Trophoblast cell (in vitro differentiated cells and primary cell): ENCODE measurements around the gene FAM43A.

Experiments
- DNase-seq, 2 donors: peaks; one replicate each; pipeline ENCODE4 v3.0.0-alpha.2; 2016
- H2AFZ ChIP-seq: 2 replicates; pipeline ENCODE4 v1.6.1; 2013; ENCODE audit warnings: low read length, moderate library complexity, mild to moderate bottlenecking; ENCODE audit not compliant: insufficient read depth, poor library complexity
- H2AK5ac ChIP-seq: 2 replicates; pipeline ENCODE4 v1.6.1; 2013; ENCODE audit warnings: mild to moderate bottlenecking, low read length
- H2BK120ac ChIP-seq: 2 replicates; pipeline ENCODE4 v1.6.1; 2013; ENCODE audit warnings: low read length, mild to moderate bottlenecking, moderate library complexity; ENCODE audit not compliant: insufficient read depth, poor library complexity
- H2BK12ac ChIP-seq: 2 replicates; pipeline ENCODE4 v1.6.1; 2013; ENCODE audit warnings: mild to moderate bottlenecking, low read length, moderate library complexity
- H2BK5ac ChIP-seq: 2 replicates; pipeline ENCODE4 v1.6.1; 2013; ENCODE audit warnings: low read length, low read depth, moderate library complexity, mild to moderate bottlenecking; ENCODE audit not compliant: poor library complexity
- H3K14ac ChIP-seq: 2 replicates; pipeline ENCODE4 v1.6.1; 2013; ENCODE audit warnings: mild to moderate bottlenecking, low read length
- H3K18ac ChIP-seq: 2 replicates; pipeline ENCODE4 v1.6.1; 2013; ENCODE audit warnings: mild to moderate bottlenecking, low read length
- H3K23ac ChIP-seq: 2 replicates; pipeline ENCODE4 v1.6.1; 2013; ENCODE audit warnings: low read length
- H3K27ac ChIP-seq: 2 replicates; pipeline ENCODE4 v1.5.1; 2013; ENCODE audit warnings: low read depth, mild to moderate bottlenecking, inconsistent platforms, low read length, moderate library complexity
- H3K27me3 ChIP-seq: 2 replicates; pipeline ENCODE4 v1.6.1; 2013; ENCODE audit warnings: inconsistent platforms, mild to moderate bottlenecking, low read length, moderate library complexity; ENCODE audit not compliant: insufficient read depth
- H3K36me3 ChIP-seq, 2 experiments: 1 replicate in 1 of 2; 2 replicates in 1 of 2; pipeline ENCODE4 v1.6.1; 2013; ENCODE audit warnings: low read length in 2 of 2, mild to moderate bottlenecking in 2 of 2, moderate library complexity in 1 of 2; ENCODE audit not compliant: insufficient read depth in 2 of 2, control insufficient read depth in 1 of 2
- H3K4ac ChIP-seq: 2 replicates; pipeline ENCODE4 v1.6.1; 2013; ENCODE audit warnings: low read depth, mild to moderate bottlenecking, low read length, moderate library complexity
- H3K4me1 ChIP-seq, 2 experiments: 1 replicate in 1 of 2; 2 replicates in 1 of 2; pipeline ENCODE4 v1.6.1; 2013; ENCODE audit warnings: low read length in 2 of 2, mild to moderate bottlenecking in 2 of 2, moderate library complexity in 1 of 2; ENCODE audit not compliant: insufficient read depth in 2 of 2, control insufficient read depth in 1 of 2
- H3K4me2 ChIP-seq: 2 replicates; pipeline ENCODE4 v1.6.1; 2013; ENCODE audit warnings: inconsistent platforms, mild to moderate bottlenecking, low read length, moderate library complexity
- H3K4me3 ChIP-seq: 2 replicates; pipeline ENCODE4 v1.5.1; 2013; ENCODE audit warnings: mild to moderate bottlenecking, low read depth, low read length, inconsistent platforms
- H3K79me1 ChIP-seq: one replicate; pipeline ENCODE4 v1.6.1; 2013; ENCODE audit warnings: low read length
- H3K79me2 ChIP-seq: 2 replicates; pipeline ENCODE4 v1.6.1; 2013; ENCODE audit warnings: low read length, mild to moderate bottlenecking; ENCODE audit not compliant: control insufficient read depth, insufficient read depth, poor library complexity
- H3K9ac ChIP-seq: 2 replicates; pipeline ENCODE4 v1.6.1; 2013; ENCODE audit warnings: mild to moderate bottlenecking, low read length
- H3K9me3 ChIP-seq: 2 replicates; pipeline ENCODE4 v1.6.1; 2013; ENCODE audit warnings: low read depth, mild to moderate bottlenecking, control low read depth, inconsistent platforms, low read length; ENCODE audit not compliant: insufficient read depth
- H4K12ac ChIP-seq: 2 replicates; pipeline ENCODE4 v1.6.1; 2013; ENCODE audit warnings: low read depth, mild to moderate bottlenecking, low read length, moderate library complexity
- H4K8ac ChIP-seq: 2 replicates; pipeline ENCODE4 v1.6.1; 2013; ENCODE audit warnings: low read depth, mild to moderate bottlenecking, low read length, moderate library complexity
- H4K91ac ChIP-seq: one replicate; pipeline ENCODE4 v1.6.1; 2013; ENCODE audit warnings: low read depth, mild to moderate bottlenecking, low read length, moderate library complexity
- WGBS: extraction: QIAGEN DNeasy Blood & Tissue Kit; methylation state at CpG from one replicate; pipeline ENCODE4 v1.1.7; 2013; ENCODE audit warnings: missing lambda C conversion rate; ENCODE audit not compliant: insufficient read length, insufficient coverage; ENCODE audit errors: extremely low coverage; 5-methylcytosine and 5-hydroxymethylcytosine counted together

FAM43A gene

GRCh38 chr3:194702545-194702944 is 16.9 kb downstream of the FAM43A start:
- Histone ChIP-seq H2AK5ac (no peak overlapping the region), H3K14ac (no peak overlapping the region), H2BK12ac (no peak overlapping the region), H3K4me3 (no peak overlapping the region), H3K9me3 (no peaks in the 10 kb centered on the region), H3K27me3 (no peaks in the 10 kb centered on the region), H3K27ac (no peak overlapping the region), H2AFZ (no peak overlapping the region), H3K79me2 (no peaks in the 10 kb centered on the region), H3K4me1 (peaks cover 16% of the 10 kb centered on the region in 2 experiments), H4K8ac (no peak overlapping the region), H4K91ac (no peak overlapping the region), H3K23ac (no peak overlapping the region), H3K36me3 (no peaks in the 10 kb centered on the region), H3K9ac (no peak overlapping the region), H2BK120ac (no peak overlapping the region), H3K18ac (no peak overlapping the region), H4K12ac (no peak overlapping the region), H3K4me2 (no peak overlapping the region), H2BK5ac (no peak overlapping the region), H3K4ac (no peak overlapping the region), H3K79me1 (peaks cover 4% of the 10 kb centered on the region)
- no CpG with 5 or more reads among the region's 9 CpGs for WGBS
- DNase-seq = no peak

DNA sequence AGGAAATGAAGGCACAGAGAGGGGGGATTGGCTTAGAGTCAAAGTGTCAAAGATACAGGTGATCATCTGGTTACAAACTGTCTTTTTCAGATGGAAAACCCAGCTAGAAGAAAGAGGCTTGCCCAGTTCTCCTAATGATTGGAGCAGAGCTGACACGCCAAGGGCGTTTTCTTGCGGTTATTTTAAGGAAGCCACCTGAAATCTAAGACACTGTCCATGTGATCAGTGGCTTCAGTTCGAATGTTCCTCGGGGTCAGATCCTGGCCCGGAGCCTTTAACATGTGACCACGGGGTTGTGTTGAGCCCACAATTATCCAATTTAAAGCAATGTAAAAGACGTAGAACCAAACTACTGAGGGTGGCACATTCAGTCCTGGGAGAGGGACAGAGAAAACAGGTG is 19.5 kb downstream of the FAM43A start:
- no peak overlapping the region for H3K27ac ChIP-seq
- no peak overlapping the region for H3K4me3 ChIP-seq

DNA sequence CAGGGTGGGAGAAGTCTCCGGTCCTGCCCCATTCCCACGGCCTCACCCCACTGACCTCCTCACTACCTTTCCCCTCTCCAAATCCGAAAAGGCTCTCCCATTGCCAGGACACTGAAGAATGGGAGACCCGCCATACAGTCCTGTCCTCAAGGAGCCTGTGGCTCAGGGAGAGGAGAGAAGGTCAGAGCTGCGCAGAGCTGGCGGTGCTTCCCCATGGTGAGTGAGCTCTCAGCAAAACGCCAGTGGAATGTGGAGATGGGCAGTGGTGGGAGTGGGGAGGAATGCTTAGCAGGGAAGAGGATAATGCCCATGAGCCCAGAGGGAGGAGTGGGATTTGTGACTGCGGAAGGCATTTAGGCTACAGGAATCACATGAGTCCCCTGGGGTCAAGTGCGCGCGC is 20.1 kb downstream of the FAM43A start:
- H3K79me1 ChIP-seq = peaks cover 4% of the 10 kb centered on the region
- no peaks in the 10 kb centered on the region for H3K27me3 ChIP-seq
- H4K91ac ChIP-seq = peak overlapping the region; percentile 31
- no peak overlapping the region for H4K8ac ChIP-seq
- no peaks in the 10 kb centered on the region for H3K79me2 ChIP-seq
- H3K36me3 ChIP-seq = no peaks in the 10 kb centered on the region
- no peak overlapping the region for H2BK5ac ChIP-seq
- no CpG with 5 or more reads among the region's 11 CpGs for WGBS
- H2AK5ac ChIP-seq = peak overlapping the region; percentile 17
- peak overlapping the region; percentile 12 for H3K14ac ChIP-seq
- no peak overlapping the region for H3K27ac ChIP-seq
- H3K4me1 ChIP-seq = peaks cover 16% of the 10 kb centered on the region in 2 experiments
- H3K9me3 ChIP-seq = no peaks in the 10 kb centered on the region
- no peak overlapping the region for H3K9ac ChIP-seq
- no peak overlapping the region for H3K4me3 ChIP-seq
- no peak overlapping the region for H3K18ac ChIP-seq
- H3K23ac ChIP-seq = no peak overlapping the region
- H3K4ac ChIP-seq = no peak overlapping the region
- H2BK120ac ChIP-seq = no peak overlapping the region
- H2AFZ ChIP-seq = no peak overlapping the region
- H3K4me2 ChIP-seq = no peak overlapping the region
- peak overlapping the region; percentile 48 for H2BK12ac ChIP-seq
- no peak for DNase-seq
- H4K12ac ChIP-seq = no peak overlapping the region

More for the DNA sequence above, 19.5 kb downstream of the FAM43A start:
- no peak overlapping the region for H2BK12ac ChIP-seq
- H3K79me2 ChIP-seq = no peaks in the 10 kb centered on the region
- H2BK5ac ChIP-seq = no peak overlapping the region
- H4K12ac ChIP-seq = no peak overlapping the region
- no peak for DNase-seq
- no peaks in the 10 kb centered on the region for H3K27me3 ChIP-seq
- no peaks in the 10 kb centered on the region for H3K9me3 ChIP-seq
- H3K14ac ChIP-seq = peak overlapping the region; percentile 12
- peaks cover 4% of the 10 kb centered on the region for H3K79me1 ChIP-seq
- H3K36me3 ChIP-seq = no peaks in the 10 kb centered on the region
- H3K9ac ChIP-seq = no peak overlapping the region
- no peak overlapping the region for H4K91ac ChIP-seq
- no peak overlapping the region for H2AK5ac ChIP-seq
- H4K8ac ChIP-seq = no peak overlapping the region
- no CpG with 5 or more reads among the region's 8 CpGs for WGBS
- peaks cover 16% of the 10 kb centered on the region in 2 experiments for H3K4me1 ChIP-seq
- no peak overlapping the region for H3K23ac ChIP-seq
- H2AFZ ChIP-seq = no peak overlapping the region
- no peak overlapping the region for H3K4ac ChIP-seq
- H3K18ac ChIP-seq = no peak overlapping the region
- H3K4me2 ChIP-seq = no peak overlapping the region
- no peak overlapping the region for H2BK120ac ChIP-seq

DNA sequence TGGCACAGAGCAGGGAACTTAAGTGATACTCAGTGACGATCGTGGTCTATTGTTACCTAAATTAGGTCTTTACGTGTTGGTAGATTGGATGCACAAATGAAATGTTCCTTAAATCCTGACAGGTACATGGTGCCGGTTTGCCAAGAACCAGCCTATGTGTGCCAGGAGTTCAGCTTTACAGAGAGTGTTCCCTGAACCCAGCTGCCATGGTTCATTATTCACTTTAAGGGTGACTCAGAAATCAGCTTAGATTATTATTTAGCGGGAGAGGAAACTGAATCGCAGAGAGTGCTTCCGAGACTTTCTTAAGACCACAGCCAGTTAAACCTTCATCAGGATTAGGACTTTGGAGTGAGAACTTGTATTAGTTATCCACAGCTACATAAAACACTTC is 21.5 kb downstream of the FAM43A start:
- no peak overlapping the region for H2AFZ ChIP-seq
- H2BK12ac ChIP-seq = no peak overlapping the region
- H3K36me3 ChIP-seq = no peaks in the 10 kb centered on the region
- peaks cover 21% of the 10 kb centered on the region in 2 experiments for H3K4me1 ChIP-seq
- no CpG with 5 or more reads among the region's 7 CpGs for WGBS
- no peak overlapping the region for H3K4ac ChIP-seq
- H3K4me2 ChIP-seq = no peak overlapping the region
- no peak overlapping the region for H3K14ac ChIP-seq
- no peaks in the 10 kb centered on the region for H3K27me3 ChIP-seq
- H2BK120ac ChIP-seq = peak overlapping the region; percentile 3
- H4K91ac ChIP-seq = peak overlapping the region; percentile 64
- H3K4me3 ChIP-seq = no peak overlapping the region
- no peak overlapping the region for H3K23ac ChIP-seq
- no peak overlapping the region for H2BK5ac ChIP-seq
- DNase-seq = no peak
- no peak overlapping the region for H3K9ac ChIP-seq
- H3K79me1 ChIP-seq = peaks cover 4% of the 10 kb centered on the region
- no peak overlapping the region for H4K12ac ChIP-seq
- no peak overlapping the region for H3K18ac ChIP-seq
- H3K27ac ChIP-seq = no peak overlapping the region
- no peak overlapping the region for H4K8ac ChIP-seq
- no peak overlapping the region for H2AK5ac ChIP-seq
- H3K79me2 ChIP-seq = no peaks in the 10 kb centered on the region
- H3K9me3 ChIP-seq = no peaks in the 10 kb centered on the region
